ENCODE data around the gene IRAK2. TPM values are rescaled to one million over a fixed set of nuclear protein-coding genes. Genes with fewer than 3 reads are reported as not detected.

Gene IRAK2
- total RNA-seq, 1 experiment from 2014 or later, result 0.34 TPM

DNA sequence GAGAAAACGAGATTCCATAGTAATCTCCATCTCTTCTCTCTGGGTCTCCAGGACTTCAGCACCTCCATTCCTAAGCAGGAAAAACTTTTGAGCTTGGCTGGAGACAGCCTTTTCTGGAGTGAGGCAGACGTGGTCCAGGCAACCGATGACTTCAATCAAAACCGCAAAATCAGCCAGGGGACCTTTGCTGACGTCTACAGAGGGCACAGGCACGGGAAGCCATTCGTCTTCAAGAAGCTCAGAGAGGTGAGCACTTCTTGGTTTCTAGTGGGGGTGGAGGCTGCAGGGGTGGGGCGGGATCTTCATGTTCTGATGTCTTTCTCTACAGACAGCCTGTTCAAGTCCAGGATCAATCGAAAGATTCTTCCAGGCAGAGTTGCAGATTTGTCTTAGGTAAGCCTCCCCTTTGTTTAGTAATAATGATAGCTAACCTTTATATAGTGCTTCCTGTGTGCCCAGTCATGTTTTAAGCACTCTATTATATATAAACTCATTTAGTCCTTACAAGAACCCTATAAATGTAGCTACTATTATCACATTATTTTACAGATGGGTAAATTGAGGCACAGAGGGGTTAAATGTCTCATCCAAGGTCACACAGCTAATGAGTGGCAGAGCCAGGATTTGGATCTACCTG lies 48.6 kb downstream of the IRAK2 start:
- Histone ChIP-seq H3K27me3 (replicated peaks; ENCODE audit: insufficient read depth, low read depth, low read length, poor library complexity) (no peaks in the 10 kb centered on the region), H3K36me3 (ENCODE audit: insufficient read depth, low read length, poor library complexity, severe bottlenecking) (no peaks in the 10 kb centered on the region), H3K4me3 (ENCODE audit: low read depth, low read length, poor library complexity, severe bottlenecking) (no peak overlapping the region), H3K4me1 (ENCODE audit: insufficient read depth, low read length, poor library complexity, severe bottlenecking) (no peaks in the 10 kb centered on the region), H3K9me3 (ENCODE audit: low read depth, low read length, poor library complexity, severe bottlenecking) (no peaks in the 10 kb centered on the region), H3K27ac (ENCODE audit: low read depth, low read length, poor library complexity, severe bottlenecking) (no peak overlapping the region)
- CTCF ChIA-PET, result no interaction called here
- POLR2A ChIA-PET (ENCODE audit: low non-redundant PET), result no interaction called here
- intact Hi-C loops (cut with micrococcal nuclease; ENCODE audit: unreplicated experiment), result no loop called here
- no peak for TF ChIP-seq EZH2 (IDR thresholded peaks at IDR 0.05; ENCODE audit: borderline replicate concordance, low read depth, low read length, poor library complexity, severe bottlenecking)
- TF ChIP-seq, protein P1, sequence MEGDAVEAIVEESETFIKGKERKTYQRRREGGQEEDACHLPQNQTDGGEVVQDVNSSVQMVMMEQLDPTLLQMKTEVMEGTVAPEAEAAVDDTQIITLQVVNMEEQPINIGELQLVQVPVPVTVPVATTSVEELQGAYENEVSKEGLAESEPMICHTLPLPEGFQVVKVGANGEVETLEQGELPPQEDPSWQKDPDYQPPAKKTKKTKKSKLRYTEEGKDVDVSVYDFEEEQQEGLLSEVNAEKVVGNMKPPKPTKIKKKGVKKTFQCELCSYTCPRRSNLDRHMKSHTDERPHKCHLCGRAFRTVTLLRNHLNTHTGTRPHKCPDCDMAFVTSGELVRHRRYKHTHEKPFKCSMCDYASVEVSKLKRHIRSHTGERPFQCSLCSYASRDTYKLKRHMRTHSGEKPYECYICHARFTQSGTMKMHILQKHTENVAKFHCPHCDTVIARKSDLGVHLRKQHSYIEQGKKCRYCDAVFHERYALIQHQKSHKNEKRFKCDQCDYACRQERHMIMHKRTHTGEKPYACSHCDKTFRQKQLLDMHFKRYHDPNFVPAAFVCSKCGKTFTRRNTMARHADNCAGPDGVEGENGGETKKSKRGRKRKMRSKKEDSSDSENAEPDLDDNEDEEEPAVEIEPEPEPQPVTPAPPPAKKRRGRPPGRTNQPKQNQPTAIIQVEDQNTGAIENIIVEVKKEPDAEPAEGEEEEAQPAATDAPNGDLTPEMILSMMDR (conservative IDR thresholded peaks at IDR 0.05; ENCODE audit: low read depth, low read length), result no peak
- BruUV-seq (replicated peaks), result no TSS peak
- DNase-seq (ENCODE audit: low spot score), result no peak

DNA sequence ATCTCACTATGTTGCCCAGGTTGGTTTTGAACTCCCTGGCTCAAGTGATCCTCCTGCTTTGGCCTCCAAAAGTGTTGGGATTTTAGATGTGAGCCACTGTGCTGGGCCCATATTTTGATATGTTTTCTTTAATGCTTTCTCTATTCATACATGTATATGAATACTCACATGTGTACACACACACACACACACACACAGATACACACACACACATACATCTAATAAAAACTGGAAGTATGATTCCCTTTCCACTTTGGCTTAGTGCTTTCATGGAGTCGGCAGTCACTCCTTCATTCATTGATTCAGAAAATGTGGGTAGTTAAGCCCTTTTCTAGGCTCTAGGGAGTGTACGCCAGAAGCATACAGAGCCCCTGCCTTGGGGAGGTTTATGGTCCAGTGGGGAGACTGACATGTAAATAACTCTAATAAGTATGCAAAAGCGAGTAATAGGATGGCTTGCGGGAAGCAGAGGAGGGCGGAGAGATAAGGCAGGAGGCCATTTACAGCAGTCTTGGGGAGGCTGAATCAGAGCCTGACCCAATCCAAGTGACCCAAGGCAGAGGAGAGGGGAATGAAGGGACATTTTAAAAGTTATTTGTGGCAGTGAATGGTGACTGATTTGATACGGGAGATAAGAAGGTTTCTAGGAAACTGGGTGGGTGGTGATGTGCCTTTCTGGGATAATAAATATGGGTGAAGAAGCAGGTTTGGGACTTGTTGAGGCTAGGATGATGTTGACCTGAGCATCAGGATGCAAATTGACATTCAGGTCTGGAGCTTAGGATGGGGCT lies 51.1 kb downstream of the IRAK2 start:
- Histone ChIP-seq H3K4me3 (ENCODE audit: low read depth, low read length, poor library complexity, severe bottlenecking) (no peak overlapping the region), H3K4me1 (ENCODE audit: insufficient read depth, low read length, poor library complexity, severe bottlenecking) (no peaks in the 10 kb centered on the region), H3K27me3 (replicated peaks; ENCODE audit: insufficient read depth, low read depth, low read length, poor library complexity) (no peaks in the 10 kb centered on the region), H3K27ac (ENCODE audit: low read depth, low read length, poor library complexity, severe bottlenecking) (no peak overlapping the region), H3K9me3 (ENCODE audit: low read depth, low read length, poor library complexity, severe bottlenecking) (no peaks in the 10 kb centered on the region), H3K36me3 (ENCODE audit: insufficient read depth, low read length, poor library complexity, severe bottlenecking) (no peaks in the 10 kb centered on the region)
- no peak for TF ChIP-seq EZH2 (IDR thresholded peaks at IDR 0.05; ENCODE audit: borderline replicate concordance, low read depth, low read length, poor library complexity, severe bottlenecking)
- TF ChIP-seq, protein P1 (conservative IDR thresholded peaks at IDR 0.05; ENCODE audit: low read depth, low read length), result no peak
- BruUV-seq (replicated peaks), result no TSS peak
- ChIA-PET POLR2A (ENCODE audit: low non-redundant PET) (no interaction called here), CTCF (no interaction called here)
- no peak for DNase-seq (ENCODE audit: low spot score)
- intact Hi-C loops (cut with micrococcal nuclease; ENCODE audit: unreplicated experiment), result no loop called here

DNA sequence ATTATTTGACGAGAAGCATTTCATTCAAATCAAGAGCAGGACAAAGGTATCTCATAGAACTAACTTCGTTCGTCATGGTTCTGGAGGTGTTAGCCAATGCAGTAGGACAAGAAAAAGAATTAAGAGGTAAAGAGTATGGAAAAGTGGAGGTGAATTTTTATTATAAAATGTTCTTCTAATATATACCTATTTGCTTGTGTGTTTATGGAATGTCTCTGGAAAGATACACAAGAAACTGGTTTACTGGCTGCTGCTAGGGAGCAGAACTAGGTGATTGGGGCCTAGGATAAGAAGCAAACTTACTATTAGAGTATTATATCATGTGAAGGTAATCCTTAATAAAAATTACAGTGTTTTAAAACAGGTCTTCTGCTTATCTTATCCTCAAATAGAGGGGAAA lies 52.6 kb downstream of the IRAK2 start:
- DNase-seq (ENCODE audit: low spot score), result no peak
- no peak for TF ChIP-seq EZH2 (IDR thresholded peaks at IDR 0.05; ENCODE audit: borderline replicate concordance, low read depth, low read length, poor library complexity, severe bottlenecking)
- TF ChIP-seq, protein P1 (conservative IDR thresholded peaks at IDR 0.05; ENCODE audit: low read depth, low read length), result no peak
- Histone ChIP-seq H3K9me3 (ENCODE audit: low read depth, low read length, poor library complexity, severe bottlenecking) (no peaks in the 10 kb centered on the region), H3K36me3 (ENCODE audit: insufficient read depth, low read length, poor library complexity, severe bottlenecking) (no peaks in the 10 kb centered on the region), H3K27me3 (replicated peaks; ENCODE audit: insufficient read depth, low read depth, low read length, poor library complexity) (no peaks in the 10 kb centered on the region), H3K27ac (ENCODE audit: low read depth, low read length, poor library complexity, severe bottlenecking) (no peak overlapping the region), H3K4me3 (ENCODE audit: low read depth, low read length, poor library complexity, severe bottlenecking) (no peak overlapping the region), H3K4me1 (ENCODE audit: insufficient read depth, low read length, poor library complexity, severe bottlenecking) (no peaks in the 10 kb centered on the region)
- intact Hi-C loops (cut with micrococcal nuclease; ENCODE audit: unreplicated experiment), result no loop called here
- BruUV-seq (replicated peaks), result no TSS peak
- ChIA-PET POLR2A (ENCODE audit: low non-redundant PET) (no interaction called here), CTCF (no interaction called here)
